ENCODE data around the gene WDR37.

WDR37 gene

DNA sequence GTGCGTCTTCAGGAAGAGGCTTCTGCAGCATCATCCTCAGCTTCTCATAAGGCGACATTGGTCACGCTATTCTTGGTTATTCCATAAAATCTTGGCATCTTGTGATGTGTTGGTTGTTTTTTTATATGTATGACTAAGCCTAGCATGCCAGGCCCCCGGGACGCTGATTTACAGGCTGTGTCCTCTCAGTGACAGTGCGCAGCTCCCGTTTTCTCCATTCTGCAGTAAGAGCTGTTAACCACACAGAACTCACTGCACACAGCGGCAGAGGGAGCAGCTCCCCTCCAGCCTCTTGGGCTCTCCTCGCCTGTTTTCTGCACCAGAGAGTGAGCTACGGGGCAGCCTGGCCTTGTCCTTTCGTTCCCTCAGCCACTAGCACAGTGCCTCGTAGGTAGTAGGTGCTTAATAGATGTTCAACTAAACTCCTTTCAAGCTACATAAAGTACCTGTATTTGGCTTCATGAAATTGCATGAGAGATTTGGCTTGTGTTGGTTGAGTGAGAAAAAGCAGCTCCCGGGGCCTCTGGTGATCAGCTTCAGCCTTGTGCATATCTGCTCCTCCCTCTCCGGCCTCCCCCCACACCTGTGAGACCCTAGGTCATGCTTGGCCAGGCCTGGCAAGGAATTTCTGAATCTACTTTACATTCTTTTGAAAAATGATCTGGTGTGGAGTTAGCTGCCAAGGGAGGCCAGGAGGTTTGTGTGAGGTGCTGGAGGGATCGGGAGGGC, 116.2 kb downstream of the WDR37 start:
- DNase-seq = no peak

DNA sequence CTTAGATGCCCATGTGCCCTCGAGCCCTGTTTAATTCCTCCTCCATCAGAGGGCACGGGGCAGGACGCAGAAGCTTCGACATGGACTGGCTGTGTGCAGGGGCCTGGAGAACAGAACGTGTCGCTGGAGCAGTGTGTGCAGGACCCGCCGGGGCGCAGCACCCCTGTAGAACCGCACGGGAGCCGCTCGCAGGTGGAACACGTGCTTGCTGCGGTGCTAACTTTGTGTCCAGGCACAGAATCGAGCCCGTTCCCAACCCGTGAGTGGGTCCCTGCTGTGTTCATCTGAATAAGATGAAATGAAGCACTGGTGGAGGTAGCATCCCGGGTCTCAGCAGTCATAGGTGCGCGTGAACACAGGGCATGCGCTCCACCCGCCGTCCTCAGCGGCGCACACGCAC, 116.9 kb downstream of the WDR37 start:
- DNase-seq = no peak

DNA sequence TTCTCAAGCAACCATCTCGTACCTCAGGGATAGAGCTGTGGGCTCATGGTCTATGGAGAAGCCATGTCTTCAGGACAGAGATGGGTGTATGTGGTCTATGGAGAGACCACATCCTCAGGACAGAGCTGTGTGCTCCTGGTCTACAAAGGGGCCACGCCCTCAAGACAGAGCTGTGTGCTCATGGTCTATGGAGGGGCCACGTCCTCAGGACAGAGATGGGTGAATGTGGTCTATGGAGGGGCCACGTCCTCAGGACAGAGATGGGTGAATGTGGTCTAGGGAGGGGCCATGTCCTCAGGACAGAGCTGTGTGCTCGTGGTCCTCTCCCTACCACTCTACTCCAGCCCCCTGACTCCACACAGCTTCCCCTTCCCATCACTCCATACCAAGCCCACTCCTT, 117.8 kb downstream of the WDR37 start:
- no peak for DNase-seq

DNA sequence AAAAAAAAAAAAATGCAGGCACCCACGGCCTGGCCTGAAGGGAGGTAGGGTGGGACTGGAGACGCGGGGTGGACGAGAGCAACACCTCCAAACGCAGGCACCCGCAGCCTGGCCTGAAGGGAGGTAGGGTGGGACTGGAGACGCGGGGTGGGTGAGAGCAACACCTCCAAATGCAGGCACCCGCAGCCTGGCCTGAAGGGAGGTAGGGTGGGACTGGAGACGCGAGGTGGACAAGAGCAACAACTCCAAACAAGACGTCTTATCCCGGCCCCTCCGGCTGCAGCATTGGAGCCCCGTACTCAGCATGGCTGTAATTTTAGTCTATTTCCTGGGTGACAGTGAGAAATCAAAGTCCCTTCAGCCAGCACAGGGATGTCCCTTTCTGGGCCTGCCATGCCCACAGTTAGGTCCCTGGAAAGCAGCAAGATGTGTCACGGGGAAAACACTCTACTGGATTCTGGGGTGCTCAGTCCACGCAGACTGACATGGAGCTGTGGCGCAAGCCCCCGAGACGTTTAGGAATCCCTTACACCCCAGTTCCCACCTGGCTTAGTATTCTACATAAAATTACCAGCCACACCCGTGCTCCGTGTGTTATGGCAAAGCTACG, 119.9 kb downstream of the WDR37 start:
- DNase-seq = no peak

DNA sequence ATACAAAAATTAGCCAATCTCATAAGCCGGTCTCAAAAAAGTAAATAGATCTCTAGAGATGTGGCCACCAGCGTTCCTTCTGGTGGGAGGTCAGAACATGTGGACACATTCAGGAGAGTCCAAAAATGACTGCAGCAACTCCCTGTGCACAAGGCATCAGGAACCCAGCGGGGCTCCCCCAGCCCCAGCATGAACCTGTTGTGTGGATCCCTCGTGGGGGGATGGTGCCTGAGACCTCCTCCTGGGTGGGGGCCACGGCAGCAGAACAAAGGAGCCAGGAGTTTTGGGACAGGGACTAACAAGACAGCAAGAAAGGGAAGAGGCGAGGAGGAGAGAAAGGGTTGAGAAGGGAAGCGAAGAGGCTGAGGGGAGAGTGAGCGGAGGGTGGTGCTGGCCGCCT, 121.8 kb downstream of the WDR37 start:
- DNase-seq = no peak

DNA sequence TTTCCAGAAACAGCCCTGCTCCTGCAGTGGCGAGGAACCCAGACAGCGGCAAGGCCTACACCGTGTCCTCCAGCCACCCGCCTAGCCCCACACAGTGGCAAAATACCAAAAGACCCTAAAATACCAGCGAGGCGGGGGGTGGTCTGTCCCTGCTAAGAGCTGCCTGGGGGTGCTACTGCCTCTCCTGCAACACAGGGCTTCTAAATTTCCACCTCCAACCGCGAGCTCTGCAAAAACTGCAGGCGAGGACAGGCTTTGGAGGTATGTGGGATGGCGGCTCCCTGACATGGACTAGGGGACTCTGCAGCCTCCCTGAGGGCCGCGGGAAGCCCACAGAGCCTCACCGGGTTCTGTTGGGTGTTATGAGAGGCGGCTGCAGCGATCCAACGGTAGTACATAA, 122.3 kb downstream of the WDR37 start:
- no peak for DNase-seq

DNA sequence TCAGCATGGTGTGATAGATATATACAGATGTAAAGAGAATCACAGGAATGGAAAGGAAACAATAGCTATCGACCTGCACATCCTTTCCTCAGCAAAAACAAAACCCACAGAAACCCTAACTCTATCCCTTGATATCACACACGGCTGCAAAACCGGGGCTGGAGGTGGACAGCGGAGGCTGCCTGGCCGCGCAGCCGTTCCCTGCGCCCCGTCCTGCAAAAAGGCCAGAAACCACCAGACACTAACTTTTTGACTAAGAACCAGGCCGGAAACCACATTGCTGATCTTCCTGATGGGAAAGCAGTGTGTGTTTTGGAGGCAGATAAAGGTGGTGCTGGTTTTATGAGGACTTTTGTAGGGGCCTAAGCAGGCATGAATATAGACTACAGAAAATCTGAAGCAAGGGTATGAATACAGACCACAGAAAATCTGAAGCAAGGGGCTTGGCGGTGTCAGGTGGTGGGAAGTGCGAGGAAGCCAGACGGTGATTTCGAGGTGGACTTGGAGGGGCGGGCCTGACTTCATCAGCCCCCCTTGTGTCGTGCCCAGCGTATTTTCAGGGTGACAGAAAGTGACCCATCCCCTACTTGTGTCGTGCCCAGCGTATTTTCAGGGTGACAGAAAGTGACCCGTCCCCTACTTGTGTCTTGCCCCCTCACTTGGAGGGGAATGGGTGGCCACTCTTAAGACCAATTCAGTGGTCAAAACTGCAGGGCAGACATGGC, 123.3 kb downstream of the WDR37 start:
- DNase-seq = no peak

DNA sequence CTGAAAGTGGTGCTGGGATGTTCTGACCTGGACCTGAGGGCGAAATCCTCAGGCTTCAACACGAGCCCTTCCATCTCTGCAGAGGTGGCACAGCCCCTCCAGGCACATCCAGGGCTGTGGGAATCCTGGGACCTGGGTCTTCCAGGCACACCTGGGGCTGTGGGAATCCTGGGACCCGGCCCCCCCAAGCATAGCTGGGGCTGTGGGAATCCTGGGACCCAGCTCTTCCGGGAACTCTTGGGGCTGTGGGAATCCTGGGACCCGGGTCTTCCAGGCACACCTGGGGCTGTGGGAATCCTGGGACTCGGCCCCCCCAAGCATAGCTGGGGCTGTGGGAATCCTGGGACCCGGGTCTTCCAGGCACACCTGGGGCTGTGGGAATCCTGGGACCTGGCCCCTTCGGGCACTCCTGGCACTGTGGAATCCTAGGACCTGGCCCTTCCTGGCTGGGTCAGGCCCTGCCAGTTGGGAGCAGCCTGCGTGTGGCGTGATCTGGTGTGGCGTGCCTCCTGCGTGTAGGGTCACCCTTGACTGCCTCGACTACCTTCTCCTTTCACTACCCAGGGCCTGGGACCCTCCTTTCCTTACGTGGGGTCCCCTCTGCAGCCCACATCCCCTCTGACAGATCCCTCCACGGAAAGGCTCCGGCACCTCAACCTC, 124.0 kb downstream of the WDR37 start:
- no peak for DNase-seq

DNA sequence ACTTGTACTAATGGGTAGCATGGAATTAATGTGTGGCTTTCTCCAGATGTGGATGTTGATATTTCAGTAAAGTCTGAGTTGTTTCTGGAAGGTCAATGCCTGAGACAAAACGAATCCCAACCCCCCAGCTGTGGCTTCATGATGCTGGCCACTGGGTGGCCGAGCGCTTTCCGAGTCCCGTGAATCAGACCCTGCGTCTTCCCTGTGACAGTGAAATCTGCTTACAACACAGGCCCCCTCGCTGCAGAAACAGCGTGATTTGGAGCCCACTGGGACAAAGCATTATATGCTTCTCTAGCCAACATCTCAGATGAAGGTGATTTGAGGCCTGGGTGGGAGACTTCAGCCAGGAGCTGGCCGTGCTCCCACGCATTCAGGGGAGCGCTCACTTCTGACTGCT, 124.7 kb downstream of the WDR37 start:
- no peak for DNase-seq

All from NCI-H1105 treated with DMSO at 0.1 percent for 48 hours (cell line).